Ovary (tissue), 9 donors: ENCODE results near the gene SUGCT. TPM values are rescaled to one million over a fixed set of nuclear protein-coding genes. Genes with fewer than 3 reads are reported as not detected.
"Not testable (repeated sequence)": the region's sequence is repeated elsewhere in the genome, so short reads cannot be mapped to it uniquely, and the experiment has no call there.

Source experiments
- DNase-seq, 5 donors: peaks; one replicate each; pipeline ENCODE4 v3.0.0-alpha.2; 2019 to 2020
- H3K27ac ChIP-seq, 2 donors: fragments of 200-600 bp; one replicate each; pipeline versions ENCODE4 v1.5.1 to v1.8.0; 2019 to 2022
- H3K27me3 ChIP-seq: fragments of 200-600 bp; one replicate; pipeline ENCODE4 v1.8.0; 2022
- H3K36me3 ChIP-seq: fragments of 200-600 bp; sonication (generic); one replicate; pipeline ENCODE4 v1.5.1; 2019
- H3K4me1 ChIP-seq: one replicate; pipeline ENCODE4 v1.8.1; 2013; ENCODE audit warnings: mild to moderate bottlenecking, moderate library complexity; ENCODE audit not compliant: insufficient read depth
- H3K4me3 ChIP-seq: fragments of 200-600 bp; sonication (generic); one replicate; pipeline ENCODE4 v1.5.1; 2017
- H3K9me3 ChIP-seq, 2 donors: fragments of 200-600 bp in 1 of 2; sonication (generic) in 1 of 2; one replicate each; pipeline versions ENCODE4 v1.5.1 to v1.8.1; 2013 to 2019; ENCODE audit warnings: mild to moderate bottlenecking in 1 of 2, moderate library complexity in 1 of 2
- EP300 ChIP-seq: sonication (generic); formaldehyde crosslinking; IDR thresholded peaks from one replicate; pipeline ENCODE4 v1.6.1; 2017; ENCODE audit warnings: antibody characterized with exemption
- POLR2A ChIP-seq: fragments of 450-650 bp; IDR thresholded peaks from one replicate; pipeline ENCODE4 v1.6.1; 2017; ENCODE audit warnings: antibody characterized with exemption, mild to moderate bottlenecking, moderate library complexity
- WGBS, 3 donors: extraction: QIAGEN DNeasy Blood & Tissue Kit in 1 of 3; methylation state at CpG; one replicate each; pipeline versions ENCODE4 v1.1.5 to v1.1.7; 2013 to 2017; 5-methylcytosine and 5-hydroxymethylcytosine counted together
- intact Hi-C, 4 donors: fragments of 100-400 bp; cut with DNase I; formaldehyde crosslinking; loops; one replicate each; pipeline versions ENCODE4 v1.11.0 to v1.15.1; 2022 to 2023
- polyA plus RNA-seq, 2 donors: library from polyadenylated mRNA; stranded (reverse); fragments of 200-250 nt in 1 of 2; fragments of 350-450 nt in 1 of 2; fragmentation: Illumina TruSeq in 1 of 2; extraction: RNeasy Lipid Tissue Mini Kit (QIAGEN cat#74804) in 1 of 2; gene quantifications; one replicate each; pipeline ENCODE4 v1.2.3, GENCODE V29; 2013 to 2014
- total RNA-seq, 7 donors: library from RNA; depleted of rRNA in 2 of 7; stranded (reverse); fragments of >200 nt in 2 of 7; fragmentation: NEBNext Ultra II Directional in 3 of 7; extraction: Animal tissue kit (Norgen Biotek cat#: 25700) in 3 of 7; gene quantifications; one replicate each; pipeline versions ENCODE4 v1.1.0 to v1.2.4, GENCODE V29; 2016 to 2023
- TF ChIP-seq, protein P1 (sequence below), 3 donors: fragments of 450-650 bp in 2 of 3; fragments of 200-600 bp in 1 of 3; IDR thresholded peaks; one replicate each; pipeline versions ENCODE4 v1.5.1 to v1.8.0; 2016 to 2022; ENCODE audit warnings: antibody characterized with exemption in 3 of 3, mild to moderate bottlenecking in 1 of 3
- donor health status: DM: no; HTN: no; CAD: no; lungs with moderate emphysema.
- donor health status: DM: no; HTN: no; CAD: no.
- donor health status: Bipolar disorder and iron deficiency.
- donor health status: DM: yes; HTN: yes; CAD: no.
- donor health status: DM: no; HTN: no; CAD: no.
- donor health status: DM: yes; HTN: yes; CAD: no.

The SUGCT gene
- total and polyA plus RNA-seq, 9 donors: 3.4 to 9.3 (median 7.8) TPM

DNA sequence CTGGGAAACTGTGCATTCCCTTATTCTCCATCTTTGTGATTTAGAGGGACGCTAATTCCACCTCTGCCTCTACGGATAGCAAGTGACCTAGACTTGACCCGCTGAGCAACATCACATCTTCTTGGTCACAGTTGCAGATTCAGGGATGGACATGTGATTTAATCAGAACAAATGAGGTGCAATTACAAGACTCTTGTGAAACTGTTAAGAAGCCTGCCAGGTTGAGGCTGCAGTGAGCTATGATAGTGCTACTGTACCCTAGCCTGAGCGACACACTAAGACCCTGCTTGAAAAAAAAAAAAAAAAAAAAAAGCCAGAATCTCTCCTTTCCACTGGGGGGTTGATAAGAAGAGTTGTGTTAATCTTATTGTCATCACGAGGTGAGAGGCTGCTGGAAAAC, 14.8 kb upstream of the SUGCT start:
- Histone ChIP-seq H3K27ac (no peak overlapping the region), H3K36me3 (no peaks in the 10 kb centered on the region), H3K27me3 (no peaks in the 10 kb centered on the region), H3K4me3 (no peak overlapping the region), H3K4me1 (no peaks in the 10 kb centered on the region), H3K9me3 (no peaks in the 10 kb centered on the region)
- 89 to 95% (median 91%) methylated on average over 5 of the region's 5 CpGs for WGBS, 3 donors
- TF ChIP-seq EP300: no peak
- TF ChIP-seq, protein P1, sequence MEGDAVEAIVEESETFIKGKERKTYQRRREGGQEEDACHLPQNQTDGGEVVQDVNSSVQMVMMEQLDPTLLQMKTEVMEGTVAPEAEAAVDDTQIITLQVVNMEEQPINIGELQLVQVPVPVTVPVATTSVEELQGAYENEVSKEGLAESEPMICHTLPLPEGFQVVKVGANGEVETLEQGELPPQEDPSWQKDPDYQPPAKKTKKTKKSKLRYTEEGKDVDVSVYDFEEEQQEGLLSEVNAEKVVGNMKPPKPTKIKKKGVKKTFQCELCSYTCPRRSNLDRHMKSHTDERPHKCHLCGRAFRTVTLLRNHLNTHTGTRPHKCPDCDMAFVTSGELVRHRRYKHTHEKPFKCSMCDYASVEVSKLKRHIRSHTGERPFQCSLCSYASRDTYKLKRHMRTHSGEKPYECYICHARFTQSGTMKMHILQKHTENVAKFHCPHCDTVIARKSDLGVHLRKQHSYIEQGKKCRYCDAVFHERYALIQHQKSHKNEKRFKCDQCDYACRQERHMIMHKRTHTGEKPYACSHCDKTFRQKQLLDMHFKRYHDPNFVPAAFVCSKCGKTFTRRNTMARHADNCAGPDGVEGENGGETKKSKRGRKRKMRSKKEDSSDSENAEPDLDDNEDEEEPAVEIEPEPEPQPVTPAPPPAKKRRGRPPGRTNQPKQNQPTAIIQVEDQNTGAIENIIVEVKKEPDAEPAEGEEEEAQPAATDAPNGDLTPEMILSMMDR (IDR thresholded peaks at IDR 0.05): no peak
- TF ChIP-seq POLR2A: no peak
- intact Hi-C loops: no loop called here
- no peak for DNase-seq

DNA sequence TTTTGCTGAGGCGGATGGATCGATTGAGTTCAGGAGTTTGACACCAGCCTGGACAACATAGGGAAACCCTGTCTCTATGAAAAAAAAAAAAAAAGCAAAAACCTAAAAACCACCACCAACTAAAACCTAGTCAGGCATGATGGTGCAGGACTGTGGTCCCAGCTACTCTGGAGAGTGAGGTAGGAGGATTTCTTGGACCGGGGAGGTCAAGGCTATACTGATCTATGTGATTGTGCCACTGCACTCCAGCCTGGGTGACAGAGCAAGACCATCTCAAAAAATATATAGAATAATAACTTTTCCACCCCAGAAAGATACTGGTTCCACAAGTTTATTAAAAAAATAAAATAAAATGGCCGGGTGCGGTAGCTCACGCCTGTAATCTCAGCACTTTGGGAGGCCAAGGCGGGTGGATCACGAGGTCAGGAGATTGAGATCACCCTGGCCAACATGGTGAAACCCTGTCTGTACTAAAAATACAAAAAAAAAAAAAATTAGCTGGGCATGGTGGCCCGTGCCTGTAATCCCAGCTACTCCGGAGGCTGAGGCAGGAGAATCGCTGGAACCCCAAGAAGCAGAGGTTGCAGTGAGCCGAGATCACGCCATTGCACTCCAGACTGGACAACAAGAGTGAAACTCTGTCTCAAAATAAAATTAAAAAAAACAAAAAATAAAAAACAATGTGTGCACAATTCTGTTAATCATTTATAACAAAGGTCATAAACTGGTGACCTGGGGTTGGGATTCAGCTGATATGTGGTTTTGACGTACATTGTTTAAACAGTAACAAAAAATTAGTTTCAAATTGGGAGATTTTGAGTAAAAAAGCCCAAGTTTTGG, 12.5 kb upstream of the SUGCT start:
- DNase-seq, intact Hi-C loops, H3K27ac ChIP-seq, H3K9me3 ChIP-seq, H3K4me3 ChIP-seq, H3K36me3 ChIP-seq, H3K4me1 ChIP-seq, H3K27me3 ChIP-seq: not testable (repeated sequence)
- WGBS, 3 donors: 95 to 97% (median 96%) methylated on average over 14 of the region's 14 CpGs

DNA sequence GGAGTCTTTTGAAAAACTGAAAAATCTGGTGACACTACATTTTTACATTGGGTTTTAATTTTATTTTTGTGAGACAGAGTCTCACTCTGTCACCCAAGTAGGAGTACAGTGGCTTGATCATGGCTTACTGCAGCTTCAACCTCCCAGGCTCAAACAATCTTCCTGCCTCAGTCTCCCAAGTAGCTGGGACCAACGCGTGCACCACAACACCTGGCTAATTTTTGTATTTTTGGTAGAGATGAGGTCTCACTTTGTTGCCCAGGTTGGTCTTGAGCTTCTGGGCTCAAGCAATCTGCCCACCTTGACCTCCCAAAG, 11.9 kb upstream of the SUGCT start:
- no peak overlapping the region for H3K4me3 ChIP-seq
- intact Hi-C loops: no loop called here
- H3K4me1 ChIP-seq: no peaks in the 10 kb centered on the region
- WGBS, 3 donors: 93 to 95% (median 94%) methylated on average over 2 of the region's 2 CpGs
- H3K36me3 ChIP-seq: no peaks in the 10 kb centered on the region
- DNase-seq: no peak
- no peak for TF ChIP-seq POLR2A
- TF ChIP-seq, protein P1 (IDR thresholded peaks at IDR 0.05): no peak
- TF ChIP-seq EP300: no peak
- H3K9me3 ChIP-seq: no peaks in the 10 kb centered on the region
- H3K27ac ChIP-seq: no peak overlapping the region
- no peaks in the 10 kb centered on the region for H3K27me3 ChIP-seq

DNA sequence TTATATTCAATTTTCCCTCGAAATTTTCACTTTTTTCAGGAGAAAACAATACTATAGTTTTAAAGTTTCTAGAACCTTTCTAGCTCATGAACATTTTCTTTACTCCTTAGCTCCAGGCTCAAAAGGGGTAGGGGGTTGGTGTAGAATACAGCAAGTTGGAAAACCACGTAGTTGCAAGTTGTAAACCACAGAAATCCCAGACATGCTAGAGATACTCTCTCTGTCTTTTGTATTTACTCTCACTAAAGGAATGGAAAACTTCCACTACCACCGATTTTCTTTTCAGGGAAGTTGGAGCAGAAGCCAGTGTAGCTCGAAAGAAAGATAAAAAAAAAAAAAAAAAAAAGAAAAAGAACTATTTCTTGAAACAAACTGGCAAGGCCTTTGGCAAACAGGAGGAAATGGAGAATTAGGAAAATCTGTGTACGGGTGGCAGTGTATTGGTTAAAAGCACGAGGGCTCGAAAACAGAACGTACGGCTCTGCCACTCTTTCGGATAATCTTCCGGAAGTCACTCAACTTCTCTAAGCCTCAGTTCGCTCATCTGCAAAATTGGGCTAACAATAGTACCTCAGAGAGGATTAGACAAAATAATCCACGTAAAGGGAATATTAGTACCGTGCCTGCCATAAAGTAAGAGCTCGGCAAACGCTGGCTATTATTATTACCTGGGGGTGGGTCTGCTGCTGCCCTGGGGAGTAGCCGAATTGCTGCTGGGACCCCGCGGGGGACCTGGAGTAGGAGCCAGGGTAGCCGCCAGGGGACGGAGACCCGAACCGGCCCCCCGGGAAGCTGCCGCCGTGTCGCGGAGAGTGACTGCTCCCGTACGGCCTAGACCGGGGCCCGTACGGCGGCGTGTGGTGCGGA, 1.0 kb upstream of the SUGCT start:
- 1% methylated on average over 35 to 36 of the region's 36 CpGs for WGBS, 3 donors
- Histone ChIP-seq H3K27ac (peak overlapping the region; percentile 59 to 83), H3K9me3 (no peaks in the 10 kb centered on the region), H3K27me3 (no peaks in the 10 kb centered on the region), H3K36me3 (no peaks in the 10 kb centered on the region), H3K4me1 (peaks cover 1% of the 10 kb centered on the region), H3K4me3 (peak overlapping the region; percentile 76)
- intact Hi-C loops: loop anchor here in 1 of 4 donors (1.0 kb wide), 1 partner anchor 183 kb away; the partner anchor contains the start of gene CDK13
- no peak for DNase-seq
- no peak for TF ChIP-seq EP300
- no peak for TF ChIP-seq POLR2A
- TF ChIP-seq, protein P1 (IDR thresholded peaks at IDR 0.05): no peak

DNA sequence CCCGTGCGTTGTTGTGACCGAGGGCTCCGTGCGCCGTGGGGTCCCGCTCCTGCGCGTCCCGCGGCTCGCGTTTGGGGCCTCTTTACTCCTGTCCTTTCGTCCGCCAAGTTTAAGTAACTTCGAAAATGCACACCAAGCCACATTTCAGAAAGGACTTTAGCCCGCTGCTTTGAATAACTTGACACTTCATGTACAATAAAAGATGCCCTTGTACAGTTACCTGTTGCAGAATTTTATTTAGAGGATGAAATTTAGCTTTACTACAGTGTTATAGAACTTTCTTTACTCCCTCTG, 459 bp downstream of the SUGCT start:
- 1% methylated on average over 17 of the region's 17 CpGs for WGBS, 3 donors
- Histone ChIP-seq H3K4me3 (peak overlapping the region; percentile 76), H3K27me3 (no peaks in the 10 kb centered on the region), H3K4me1 (peaks cover 1% of the 10 kb centered on the region), H3K27ac (peak overlapping the region; percentile 59 to 83), H3K9me3 (no peaks in the 10 kb centered on the region), H3K36me3 (no peaks in the 10 kb centered on the region)
- intact Hi-C loops: loop anchor here in 1 of 4 donors (5.0 kb wide), 1 partner anchor 1677 kb away; no protein-coding TSS in a partner anchor
- no peak for TF ChIP-seq POLR2A
- DNase-seq: no peak
